GM12892 (cell line): ENCODE results near the gene AQP12A.

Experiments used
- DNase-seq: peaks from one replicate; pipeline ENCODE4 v3.0.0; 2011; ENCODE audit not compliant: insufficient read length
- FAIRE-seq: peaks from 2 replicates; lab custom pipeline; 2011; peaks lifted over from hg19 to GRCh38; lab: Jason Lieb, UNC
- POLR2A ChIP-seq: IDR thresholded peaks from 2 replicates; pipeline ENCODE4 v1.6.1; 2011; ENCODE audit warnings: low read depth, low read length, control low read depth
- POLR2AphosphoS5 ChIP-seq: IDR thresholded peaks from 2 replicates; pipeline ENCODE4 v1.6.1; 2011; ENCODE audit warnings: low read depth, low read length, control low read depth
- TAF1 ChIP-seq: IDR thresholded peaks from 2 replicates; pipeline ENCODE4 v1.6.1; 2011; ENCODE audit warnings: low read depth, mild to moderate bottlenecking, control low read depth, low read length, borderline replicate concordance

The AQP12A gene

GRCh38 chr2:240719676-240720545 lies 28.2 kb downstream of the AQP12A start:
- FAIRE-seq = no peak
- TF ChIP-seq POLR2AphosphoS5 = no peak
- TF ChIP-seq POLR2A = no peak
- no peak for TF ChIP-seq TAF1
- DNase-seq = no peak

GRCh38 chr2:240720686-240721595 lies 29.3 kb downstream of the AQP12A start:
- FAIRE-seq (no peak), DNase-seq (no peak)
- TF ChIP-seq TAF1 (no peak), POLR2A (no peak), POLR2AphosphoS5 (no peak)

GRCh38 chr2:240721596-240722180 lies 30.0 kb downstream of the AQP12A start:
- TF ChIP-seq TAF1 (no peak), POLR2A (no peak), POLR2AphosphoS5 (no peak)
- DNase-seq = no peak
- FAIRE-seq = no peak

- DNase-seq (no peak), FAIRE-seq (no peak)
- TF ChIP-seq TAF1 = no peak
- no peak for TF ChIP-seq POLR2A
- no peak for TF ChIP-seq POLR2AphosphoS5
These were observed 30.7 kb downstream of the AQP12A start for GRCh38 chr2:240722376-240722775.

GRCh38 chr2:240722796-240723735 lies 31.4 kb downstream of the AQP12A start:
- DNase-seq (no peak), FAIRE-seq (no peak)
- TF ChIP-seq POLR2AphosphoS5 = no peak
- 0 out of 2 replicates have a peak, but pooled peaks have one; percentile 13 for TF ChIP-seq TAF1

- FAIRE-seq = no peak
- no peak for DNase-seq
- no peak for TF ChIP-seq POLR2A
These were observed 32.2 kb downstream of the AQP12A start for GRCh38 chr2:240723851-240724250.

GRCh38 chr2:240724431-240724830 lies 32.8 kb downstream of the AQP12A start:
- DNase-seq (no peak), FAIRE-seq (no peak)
- TF ChIP-seq TAF1 (no peak), POLR2A (no peak)

GRCh38 chr2:240725266-240725665 lies 33.6 kb downstream of the AQP12A start:
- FAIRE-seq = no peak
- DNase-seq = no peak
- no peak for TF ChIP-seq POLR2A
- TF ChIP-seq TAF1 = no peak
- no peak for TF ChIP-seq POLR2AphosphoS5

- DNase-seq = no peak
- TF ChIP-seq POLR2A (no peak), TAF1 (no peak), POLR2AphosphoS5 (no peak)
- no peak for FAIRE-seq
These were observed 34.0 kb downstream of the AQP12A start for GRCh38 chr2:240725671-240726070.

GRCh38 chr2:240726876-240727275 lies 35.2 kb downstream of the AQP12A start:
- FAIRE-seq (no peak), DNase-seq (no peak)
- TF ChIP-seq TAF1 (no peak), POLR2A (no peak), POLR2AphosphoS5 (no peak)

GRCh38 chr2:240727439-240727838 lies 35.8 kb downstream of the AQP12A start:
- no peak for FAIRE-seq

More at GRCh38 chr2:240727439-240727838, 35.8 kb downstream of the AQP12A start:
- no peak for TF ChIP-seq TAF1
- TF ChIP-seq POLR2A = no peak
- no peak for TF ChIP-seq POLR2AphosphoS5
- DNase-seq = no peak
